HepG2 (cell line): ENCODE results near the gene LRRC4C. TPM values are rescaled to one million over a fixed set of nuclear protein-coding genes. Genes with fewer than 3 reads are reported as not detected.

Experiments used
- ATAC-seq: fragments of 200-7000 bp; cut with Tn5 transposase; 3 replicates; pipeline ENCODE4 v1.9.1; 2020; ENCODE audit warnings: mild to moderate bottlenecking, moderate library complexity
- BruUV-seq: library from RNA; stranded (reverse); fragments of 400-500 nt; replicated peaks from 2 replicates; lab custom pipeline; 2021; lab: Mats Ljungman, UMichigan
- CTCF ChIA-PET: fragments of 300-600 bp; formaldehyde crosslinking; extraction: SDS; loops from one replicate; lab custom pipeline; 2021; ENCODE audit warnings: low total read pairs, inconsistent platforms, low intra/inter-chr PET ratio; lab: Yijun Ruan, JAX
- POLR2A ChIA-PET: fragments of 350-600 bp; sonication (Branson Sonifier 250); formaldehyde crosslinking; loops from one replicate; lab custom pipeline; 2020; ENCODE audit warnings: antibody characterized with exemption, inconsistent platforms; lab: Yijun Ruan, JAX
- DNase-seq: peaks from one replicate; pipeline ENCODE4 v3.0.0-alpha.2; 2015; ENCODE audit warnings: low spot score
- FAIRE-seq: peaks from 3 replicates; lab custom pipeline; 2011; peaks lifted over from hg19 to GRCh38; lab: Jason Lieb, UNC
- H2AFZ ChIP-seq: one replicate; pipeline ENCODE4 v1.6.1; 2011; ENCODE audit warnings: low read length, inconsistent platforms
- H3K27ac ChIP-seq: fragments of 300-600 bp; 3 replicates; pipeline ENCODE4 v1.8.0; 2011; ENCODE audit warnings: mixed run types, mild to moderate bottlenecking, mixed read lengths, low read length, inconsistent platforms; ENCODE audit not compliant: insufficient read depth; ENCODE audit errors: extremely low read length
- H3K27me3 ChIP-seq, 2 experiments: fragments of 200-600 bp in 1 of 2; 2 replicates in 1 of 2; 3 replicates in 1 of 2; pipeline versions ENCODE4 v1.6.0 to v1.8.0; 2011; ENCODE audit warnings: low read length in 2 of 2, mild to moderate bottlenecking in 2 of 2, moderate library complexity in 2 of 2, inconsistent platforms in 1 of 2; ENCODE audit not compliant: insufficient read depth in 2 of 2, control insufficient read depth in 1 of 2
- H3K36me3 ChIP-seq, 2 experiments: fragments of 200-600 bp in 1 of 2; replicated peaks in 1 of 2; 2 replicates in 1 of 2; 3 replicates in 1 of 2; pipeline versions ENCODE4 v1.5.1 to v1.8.0; 2011; ENCODE audit warnings: low read length in 2 of 2, inconsistent platforms in 1 of 2; ENCODE audit not compliant: insufficient read depth in 2 of 2, control insufficient read depth in 1 of 2
- H3K4me1 ChIP-seq: 2 replicates; pipeline ENCODE4 v1.5.1; 2012; ENCODE audit warnings: low read length, inconsistent platforms; ENCODE audit not compliant: insufficient read depth
- H3K4me2 ChIP-seq: 2 replicates; pipeline ENCODE4 v1.6.0; 2011; ENCODE audit warnings: low read depth, low read length, inconsistent platforms
- H3K4me3 ChIP-seq, 3 experiments: fragments of 200-600 bp in 1 of 3; sonication (generic), shearing (Covaris generic) in 1 of 3; replicated peaks in 1 of 3; 2 replicates each; pipeline ENCODE4 v1.5.1; 2011 to 2016; ENCODE audit warnings: low read length in 3 of 3, inconsistent platforms in 2 of 3, low read depth in 2 of 3, mild to moderate bottlenecking in 2 of 3, control low read depth in 1 of 3, mixed read lengths in 1 of 3; ENCODE audit not compliant: insufficient read depth in 1 of 3
- H3K79me2 ChIP-seq: one replicate; pipeline ENCODE4 v1.6.1; 2011; ENCODE audit warnings: low read length, inconsistent platforms; ENCODE audit not compliant: insufficient read depth
- H3K9ac ChIP-seq: 2 replicates; pipeline ENCODE4 v1.6.0; 2011; ENCODE audit warnings: mild to moderate bottlenecking, low read depth, low read length, inconsistent platforms; ENCODE audit not compliant: insufficient read depth
- H3K9me3 ChIP-seq: 2 replicates; pipeline ENCODE4 v1.5.1; 2012; ENCODE audit warnings: mild to moderate bottlenecking, low read length
- H4K20me1 ChIP-seq: 2 replicates; pipeline ENCODE4 v1.6.0; 2011; ENCODE audit warnings: inconsistent platforms, mild to moderate bottlenecking, low read length, moderate library complexity; ENCODE audit not compliant: insufficient read depth
- CEBPB ChIP-seq: IDR thresholded peaks from 2 replicates; pipeline ENCODE4 v1.6.1; 2011; ENCODE audit warnings: low read depth, low read length, improper control_type of control experiment, borderline replicate concordance
- GPN1 ChIP-seq: sonication (generic); formaldehyde crosslinking; IDR thresholded peaks from 2 replicates; pipeline ENCODE4 v1.5.1; 2020; ENCODE audit warnings: missing genetic modification reagents, borderline replicate concordance
- MAFG ChIP-seq: sonication (generic); formaldehyde crosslinking; IDR thresholded peaks from 2 replicates; pipeline ENCODE4 v1.5.1; 2020; ENCODE audit warnings: mild to moderate bottlenecking, missing genetic modification reagents
- NR2C2 ChIP-seq: sonication (generic); formaldehyde crosslinking; IDR thresholded peaks from 2 replicates; pipeline ENCODE4 v1.4.0; 2020; ENCODE audit warnings: missing genetic modification reagents, mild to moderate bottlenecking, moderate library complexity, borderline replicate concordance
- SAFB2 ChIP-seq: sonication (generic); formaldehyde crosslinking; IDR thresholded peaks from 2 replicates; pipeline ENCODE4 v1.5.1; 2020; ENCODE audit warnings: missing genetic modification reagents, low read depth, mild to moderate bottlenecking, borderline replicate concordance
- SMARCE1 ChIP-seq: fragments of 450-650 bp; IDR thresholded peaks from 2 replicates; pipeline ENCODE4 v1.6.1; 2017; ENCODE audit warnings: borderline replicate concordance
- TBP ChIP-seq: sonication (generic); formaldehyde crosslinking; IDR thresholded peaks from 2 replicates; pipeline ENCODE4 v1.5.0; 2020; ENCODE audit warnings: missing genetic modification reagents
- ZFX ChIP-seq: sonication (generic); formaldehyde crosslinking; IDR thresholded peaks from 2 replicates; pipeline ENCODE4 v1.4.0; 2020; ENCODE audit warnings: mild to moderate bottlenecking, low read depth, missing genetic modification reagents, moderate library complexity
- ZNF10 ChIP-seq: sonication (generic); formaldehyde crosslinking; IDR thresholded peaks from 2 replicates; pipeline ENCODE4 v1.4.0; 2020; ENCODE audit warnings: mild to moderate bottlenecking, low read depth, missing genetic modification reagents, borderline replicate concordance
- ZNF235 ChIP-seq: sonication (generic); formaldehyde crosslinking; IDR thresholded peaks from 2 replicates; pipeline ENCODE4 v1.8.1; 2023; ENCODE audit warnings: mild to moderate bottlenecking, missing genetic modification reagents, borderline replicate concordance
- ZNF292 ChIP-seq: sonication (generic); formaldehyde crosslinking; IDR thresholded peaks from 2 replicates; pipeline ENCODE4 v1.8.1; 2022; ENCODE audit warnings: mild to moderate bottlenecking, low read depth, missing genetic modification reagents, borderline replicate concordance
- ZNF768 ChIP-seq: sonication (generic); formaldehyde crosslinking; IDR thresholded peaks from 2 replicates; pipeline ENCODE4 v1.4.0; 2020; ENCODE audit warnings: missing genetic modification reagents
- ZNF776 ChIP-seq: sonication (generic); formaldehyde crosslinking; IDR thresholded peaks from 2 replicates; pipeline ENCODE4 v1.4.0; 2020; ENCODE audit warnings: mild to moderate bottlenecking, missing genetic modification reagents
- ZSCAN29 ChIP-seq: sonication (generic); formaldehyde crosslinking; conservative IDR thresholded peaks from 2 replicates; pipeline ENCODE4 v1.4.0; 2020; ENCODE audit warnings: mild to moderate bottlenecking, missing genetic modification reagents
- ZSCAN30 ChIP-seq: sonication (generic); formaldehyde crosslinking; IDR thresholded peaks from 2 replicates; pipeline ENCODE4 v1.5.0; 2020; ENCODE audit warnings: mild to moderate bottlenecking, missing genetic modification reagents
- WGBS: methylation state at CpG from one replicate; pipeline ENCODE4 v1.1.6; 2017; ENCODE audit warnings: low lambda C conversion rate; 5-methylcytosine and 5-hydroxymethylcytosine counted together
- in situ Hi-C: cut with HindIII; loops from 2 replicates; pipeline ENCODE4 v1.10.0; 2017; ENCODE audit warnings: low pct_unique_long_range_greater_than_20kb; ENCODE audit not compliant: extremely low pct_ligation_motif_present
- intact Hi-C: fragments of 100-400 bp; cut with micrococcal nuclease; formaldehyde crosslinking; loops from one replicate; pipeline ENCODE4 v1.10.0; 2022; ENCODE audit not compliant: unreplicated experiment
- polyA plus RNA-seq, 8 experiments: library from polyadenylated mRNA; depleted of rRNA in 3 of 8; stranded (reverse) in 7 of 8; unstranded in 1 of 8; fragments of >200 nt; fragmentation: Illumina TruSeq in 4 of 8; extraction: Trizol in 4 of 8; gene quantifications; 2 replicates each; pipeline versions ENCODE4 v1.2.1 to v1.2.3, GENCODE V29; 2011 to 2016; ENCODE audit warnings: low read depth in 4 of 8, missing spikeins in 1 of 8, mixed read lengths in 1 of 8; ENCODE audit not compliant: insufficient read depth in 1 of 8
- total RNA-seq, 5 experiments: library from RNA; depleted of rRNA; stranded (reverse); fragments of >200 nt; fragmentation: Illumina TruSeq; extraction: Trizol; gene quantifications; 2 replicates each; pipeline ENCODE4 v1.2.3, GENCODE V29; 2016; ENCODE audit warnings: low read depth in 1 of 5

LRRC4C gene
- total and polyA plus RNA-seq, 2 of the 13 experiments (the other 11 are each of a cell fraction or from before 2014, with no cell fraction given): not detected

DNA sequence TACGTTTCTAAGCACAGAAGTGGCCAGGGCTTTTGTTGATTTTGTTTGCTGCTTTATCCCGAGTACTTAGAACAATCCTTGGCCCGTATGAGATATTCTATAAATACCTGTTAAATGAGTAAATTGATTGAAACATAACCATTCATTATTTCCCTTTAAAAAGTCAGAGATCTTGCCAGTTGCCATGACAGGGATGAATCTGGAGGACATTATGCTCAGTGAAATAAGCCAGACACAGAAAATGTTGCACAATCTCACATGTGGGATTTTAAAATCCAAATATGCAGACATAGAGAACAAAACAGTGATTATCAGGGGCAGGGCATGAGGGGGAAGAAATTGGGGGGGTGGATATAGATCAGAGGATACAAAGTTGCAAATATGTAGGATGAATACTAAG, 1240.1 kb downstream of the LRRC4C start:
- Histone ChIP-seq H3K4me3 (no peak overlapping the region), H3K79me2 (no peaks in the 10 kb centered on the region), H3K9ac (no peak overlapping the region), H3K27me3 (no peaks in the 10 kb centered on the region), H3K9me3 (no peaks in the 10 kb centered on the region), H4K20me1 (no peaks in the 10 kb centered on the region), H3K4me2 (no peak overlapping the region), H3K4me1 (no peaks in the 10 kb centered on the region), H3K36me3 (no peaks in the 10 kb centered on the region), H2AFZ (no peak overlapping the region), H3K27ac (no peak overlapping the region)
- ChIA-PET CTCF (no interaction called here), POLR2A (no interaction called here)
- 30% methylated on average over 3 of the region's 3 CpGs for WGBS
- DNase-seq (no peak), ATAC-seq (no peak), FAIRE-seq (no peak)
- no peak for TF ChIP-seq GPN1
- no peak for TF ChIP-seq MAFG (CRISPR knock-in tag)
- TF ChIP-seq TBP (CRISPR knock-in tag): no peak
- TF ChIP-seq ZSCAN29: no peak
- no peak for TF ChIP-seq SAFB2 (CRISPR knock-in tag)
- TF ChIP-seq CEBPB: no peak
- TF ChIP-seq ZNF768 (CRISPR knock-in tag): no peak
- TF ChIP-seq ZFX (CRISPR knock-in tag): no peak
- no peak for TF ChIP-seq ZNF776
- no peak for TF ChIP-seq ZNF235 (CRISPR knock-in tag)
- no peak for TF ChIP-seq ZNF10
- no peak for TF ChIP-seq SMARCE1
- TF ChIP-seq ZNF292 (CRISPR knock-in tag): no peak
- TF ChIP-seq NR2C2: no peak
- no peak for TF ChIP-seq ZSCAN30 (CRISPR knock-in tag)
- in situ Hi-C loops (no loop called here), intact Hi-C loops (no loop called here)
- no TSS peak for BruUV-seq
